Fibroblast of mammary gland (primary cell): Measurements from ENCODE around the gene TPK1.
A peak's percentile ranks its signal among the peaks of the same experiment; 100 is the strongest.

Experiments used
- DNase-seq: peaks from one replicate; pipeline ENCODE4 v3.0.0-alpha.2; 2010; ENCODE audit warnings: low read depth
- H3K4me3 ChIP-seq: 2 replicates; pipeline ENCODE4 v1.5.1; 2011; ENCODE audit warnings: low read depth, mild to moderate bottlenecking, low read length, moderate library complexity; ENCODE audit not compliant: control insufficient read depth
- CTCF ChIP-seq: conservative IDR thresholded peaks from 2 replicates; pipeline ENCODE4 v1.5.1; 2011; ENCODE audit warnings: low read depth, low read length, inconsistent platforms; ENCODE audit not compliant: control insufficient read depth, insufficient read depth

Gene TPK1

GRCh38 chr7:144777005-144777839 lies 58.6 kb downstream of the TPK1 start:
- H3K4me3 ChIP-seq: no peak overlapping the region
- no peak for TF ChIP-seq CTCF
- DNase-seq: no peak

GRCh38 chr7:144776447-144776846 lies 59.4 kb downstream of the TPK1 start:
- DNase-seq: peak; percentile 1
- TF ChIP-seq CTCF: no peak
- no peak overlapping the region for H3K4me3 ChIP-seq

- no peak for DNase-seq
- no peak for TF ChIP-seq CTCF
- no peak overlapping the region for H3K4me3 ChIP-seq
These were observed 60.1 kb downstream of the TPK1 start for GRCh38 chr7:144775749-144776148.

GRCh38 chr7:144771927-144772326 lies 63.9 kb downstream of the TPK1 start:
- no peak for TF ChIP-seq CTCF
- no peak overlapping the region for H3K4me3 ChIP-seq
- no peak for DNase-seq

- TF ChIP-seq CTCF: no peak
- no peak overlapping the region for H3K4me3 ChIP-seq
- no peak for DNase-seq
These were observed 64.7 kb downstream of the TPK1 start for GRCh38 chr7:144771174-144771573.

- H3K4me3 ChIP-seq: no peak overlapping the region
- no peak for TF ChIP-seq CTCF
- no peak for DNase-seq
These were observed 66.5 kb downstream of the TPK1 start for GRCh38 chr7:144769352-144769751.
